Esophagus squamous epithelium (tissue), 4 donors: ENCODE measurements around the gene CACNA1B.

Source experiments
- POLR2A ChIP-seq, 4 donors: fragments of 450-650 bp; IDR thresholded peaks; one replicate each; pipeline ENCODE4 v1.6.1; 2017; ENCODE audit warnings: antibody characterized with exemption in 4 of 4, mild to moderate bottlenecking in 4 of 4, moderate library complexity in 3 of 4
- TF ChIP-seq, protein P1 (sequence below), 6 experiments: fragments of 450-650 bp in 4 of 6; fragments of 200-600 bp in 2 of 6; sonication (generic) in 2 of 6; IDR thresholded peaks; one replicate each; pipeline ENCODE4 v1.5.1; 2016 to 2019; ENCODE audit warnings: antibody characterized with exemption in 6 of 6, mild to moderate bottlenecking in 4 of 6, moderate library complexity in 4 of 6

GRCh38 chr9:137891588-137892423 lies 14.2 kb downstream of the CACNA1B start:
- no peak for TF ChIP-seq POLR2A (IDR thresholded peaks at IDR 0.05)
- TF ChIP-seq, protein P1, sequence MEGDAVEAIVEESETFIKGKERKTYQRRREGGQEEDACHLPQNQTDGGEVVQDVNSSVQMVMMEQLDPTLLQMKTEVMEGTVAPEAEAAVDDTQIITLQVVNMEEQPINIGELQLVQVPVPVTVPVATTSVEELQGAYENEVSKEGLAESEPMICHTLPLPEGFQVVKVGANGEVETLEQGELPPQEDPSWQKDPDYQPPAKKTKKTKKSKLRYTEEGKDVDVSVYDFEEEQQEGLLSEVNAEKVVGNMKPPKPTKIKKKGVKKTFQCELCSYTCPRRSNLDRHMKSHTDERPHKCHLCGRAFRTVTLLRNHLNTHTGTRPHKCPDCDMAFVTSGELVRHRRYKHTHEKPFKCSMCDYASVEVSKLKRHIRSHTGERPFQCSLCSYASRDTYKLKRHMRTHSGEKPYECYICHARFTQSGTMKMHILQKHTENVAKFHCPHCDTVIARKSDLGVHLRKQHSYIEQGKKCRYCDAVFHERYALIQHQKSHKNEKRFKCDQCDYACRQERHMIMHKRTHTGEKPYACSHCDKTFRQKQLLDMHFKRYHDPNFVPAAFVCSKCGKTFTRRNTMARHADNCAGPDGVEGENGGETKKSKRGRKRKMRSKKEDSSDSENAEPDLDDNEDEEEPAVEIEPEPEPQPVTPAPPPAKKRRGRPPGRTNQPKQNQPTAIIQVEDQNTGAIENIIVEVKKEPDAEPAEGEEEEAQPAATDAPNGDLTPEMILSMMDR (IDR thresholded peaks at IDR 0.05) = no peak
